Right lobe of liver (tissue), 6 donors: ENCODE data around the gene ELOVL5. TPM values are rescaled to one million over a fixed set of nuclear protein-coding genes. Genes with fewer than 3 reads are reported as not detected.

ENCODE experiments used
- ATAC-seq, 4 donors: fragments of 200-7000 bp; cut with Tn5 transposase; one replicate each; pipeline ENCODE4 v1.9.1; 2020; ENCODE audit warnings: mild to moderate bottlenecking in 4 of 4, moderate library complexity in 4 of 4
- DNase-seq, 3 donors: peaks; one replicate each; pipeline ENCODE4 v3.0.0-alpha.2; 2020
- H3K27ac ChIP-seq, 3 donors: fragments of 200-600 bp; one replicate each; pipeline ENCODE4 v1.8.0; 2022
- H3K27me3 ChIP-seq, 2 donors: fragments of 200-600 bp; one replicate each; pipeline ENCODE4 v1.8.0; 2022
- H3K36me3 ChIP-seq, 4 donors: fragments of 200-600 bp; sonication (generic) in 1 of 4; one replicate each; pipeline versions ENCODE4 v1.5.1 to v1.8.0; 2017 to 2022; ENCODE audit warnings: control low read depth in 1 of 4
- H3K4me1 ChIP-seq, 4 donors: fragments of 200-600 bp; sonication (generic) in 1 of 4; one replicate each; pipeline versions ENCODE4 v1.5.1 to v1.8.0; 2017 to 2022; ENCODE audit warnings: control low read depth in 1 of 4
- H3K4me3 ChIP-seq, 3 donors: fragments of 200-600 bp; one replicate each; pipeline ENCODE4 v1.8.0; 2022
- H3K9me3 ChIP-seq, 4 donors: fragments of 200-600 bp; sonication (generic) in 1 of 4; one replicate each; pipeline versions ENCODE4 v1.5.1 to v1.8.0; 2017 to 2022; ENCODE audit warnings: control low read depth in 1 of 4
- CTCF ChIP-seq, 4 donors: fragments of 200-600 bp in 3 of 4; fragments of 450-650 bp in 1 of 4; IDR thresholded peaks; one replicate each; pipeline versions ENCODE4 v1.5.1 to v1.8.0; 2016 to 2022; ENCODE audit warnings: antibody characterized with exemption in 4 of 4, mild to moderate bottlenecking in 2 of 4
- POLR2A ChIP-seq: fragments of 450-650 bp; IDR thresholded peaks from one replicate; pipeline ENCODE4 v1.6.1; 2017; ENCODE audit warnings: antibody characterized with exemption, mild to moderate bottlenecking
- WGBS: methylation state at CpG from one replicate; pipeline ENCODE4 v1.1.6; 2018; ENCODE audit warnings: low coverage, low lambda C conversion rate; ENCODE audit not compliant: insufficient coverage; ENCODE audit errors: missing lambda C conversion rate; 5-methylcytosine and 5-hydroxymethylcytosine counted together
- intact Hi-C, 2 donors: fragments of 100-400 bp; cut with DNase I; formaldehyde crosslinking; loops; one replicate each; pipeline versions ENCODE4 v1.11.2 to v1.14.1; 2022
- total RNA-seq, 6 experiments: library from RNA; depleted of rRNA in 2 of 6; stranded (reverse); fragments of >200 nt in 2 of 6; fragmentation: NEBNext Ultra II Directional in 3 of 6; extraction: Animal tissue kit (Norgen Biotek cat#: 25700) in 3 of 6; gene quantifications; one replicate each; pipeline versions ENCODE4 v1.1.0 to v1.2.4, GENCODE V29; 2016 to 2023
- donor health status: DM: no; HTN: yes; CAD: no.
- donor health status: DM: no; HTN: no; CAD: no.
- donor health status: DM: no; HTN: no; CAD: no.
- donor health status: DM: no; HTN: yes; CAD: no.
- donor health status: DM: no; HTN: yes; CAD: no.

ELOVL5 gene
- total RNA-seq, 6 experiments from 2014 or later: 48.5 to 117 (median 55.7) TPM

DNA sequence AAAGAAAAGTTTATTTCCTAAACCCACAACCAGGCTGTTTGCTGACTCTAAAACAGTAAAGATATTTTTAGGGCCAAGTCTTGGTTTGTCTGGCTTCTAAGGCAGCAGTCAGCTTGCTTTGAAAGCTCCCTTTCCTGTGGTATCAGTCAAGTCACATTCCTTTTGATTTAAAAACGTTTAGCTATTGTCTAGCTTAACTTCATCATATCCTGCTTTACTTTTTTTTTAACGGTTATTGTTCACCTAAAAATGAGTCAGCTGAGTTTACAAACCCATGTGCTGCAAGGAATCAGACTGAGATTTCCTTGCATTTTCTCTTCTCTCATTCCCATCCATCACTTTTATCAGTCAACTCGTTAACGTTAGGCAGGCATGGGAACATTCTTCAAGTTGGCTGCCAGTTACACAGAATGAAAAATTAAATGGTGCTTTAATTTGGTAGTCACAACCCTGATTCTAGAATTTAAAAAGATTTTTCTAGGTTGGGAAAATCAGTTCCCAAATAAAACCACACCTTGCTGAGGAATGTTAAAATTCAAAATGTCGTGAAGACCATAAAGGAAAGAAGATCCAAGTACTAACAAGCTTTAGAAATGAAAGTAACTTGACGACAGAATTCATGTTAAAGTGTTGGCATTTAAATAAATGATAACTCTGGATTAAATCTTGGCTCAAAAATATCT lies 45.9 kb downstream of the ELOVL5 start:
- no peaks in the 10 kb centered on the region for H3K36me3 ChIP-seq
- DNase-seq: no peak
- H3K27ac ChIP-seq: peak overlapping the region; percentile 27 to 71 (median 41)
- TF ChIP-seq CTCF (IDR thresholded peaks at IDR 0.05): no peak
- TF ChIP-seq POLR2A: no peak
- intact Hi-C loops: no loop called here
- no peaks in the 10 kb centered on the region for H3K9me3 ChIP-seq
- peak; percentile 5 to 55 (median 21) for ATAC-seq
- H3K27me3 ChIP-seq: no peaks in the 10 kb centered on the region
- peaks cover 0 to 75% (median 33%) of the 10 kb centered on the region in 4 donors for H3K4me1 ChIP-seq
- H3K4me3 ChIP-seq: no peak overlapping the region
- WGBS: 17% methylated on average over 6 of the region's 6 CpGs

- intact Hi-C loops: no loop called here
- peak overlapping the region; percentile 27 to 71 (median 41) for H3K27ac ChIP-seq
- no peaks in the 10 kb centered on the region for H3K27me3 ChIP-seq
- no peaks in the 10 kb centered on the region for H3K9me3 ChIP-seq
- WGBS: 37% methylated on average over 7 of the region's 7 CpGs
- peak in 1 of 3 donors; percentile 65 for DNase-seq
- TF ChIP-seq CTCF (IDR thresholded peaks at IDR 0.05): no peak
- TF ChIP-seq POLR2A: no peak
- H3K36me3 ChIP-seq: no peaks in the 10 kb centered on the region
- peaks cover 0 to 75% (median 34%) of the 10 kb centered on the region in 4 donors for H3K4me1 ChIP-seq
- peak; percentile 45 to 74 (median 72) for ATAC-seq
- no peak overlapping the region for H3K4me3 ChIP-seq
These were observed 46.8 kb downstream of the ELOVL5 start for GRCh38 chr6:53301801-53302537.

GRCh38 chr6:53300656-53301551 lies 47.8 kb downstream of the ELOVL5 start:
- peaks cover 0 to 79% (median 34%) of the 10 kb centered on the region in 4 donors for H3K4me1 ChIP-seq
- intact Hi-C loops: no loop called here

More at GRCh38 chr6:53300656-53301551, 47.8 kb downstream of the ELOVL5 start:
- H3K4me3 ChIP-seq: no peak overlapping the region
- H3K9me3 ChIP-seq: no peaks in the 10 kb centered on the region
- H3K27me3 ChIP-seq: no peaks in the 10 kb centered on the region
- TF ChIP-seq CTCF (IDR thresholded peaks at IDR 0.05) (no peak), POLR2A (no peak)
- H3K36me3 ChIP-seq: no peaks in the 10 kb centered on the region
- H3K27ac ChIP-seq: peak overlapping the region; percentile 27 to 71 (median 37)
- peak; percentile 42 to 63 (median 45) for ATAC-seq
- peak in 1 of 3 donors; percentile 29 for DNase-seq
- 8% methylated on average over 6 of the region's 9 CpGs for WGBS
